SK-N-MC (cell line): Measurements from ENCODE around the gene SPTB.

Experiments
- DNase-seq: peaks from one replicate; pipeline ENCODE4 v3.0.0-alpha.2; 2011; ENCODE audit warnings: low read depth, low spot score
- H3K27ac ChIP-seq: fragments of 200-600 bp; sonication (generic); 2 replicates; pipeline ENCODE4 v1.5.1; 2016; ENCODE audit warnings: mixed run types
- H3K36me3 ChIP-seq: fragments of 200-600 bp; sonication (generic); 2 replicates; pipeline ENCODE4 v1.6.1; 2017; ENCODE audit warnings: antibody characterized with exemption, low read length, mixed read lengths; ENCODE audit not compliant: insufficient read depth
- H3K4me3 ChIP-seq: fragments of 200-600 bp; sonication (generic); 2 replicates; pipeline ENCODE4 v1.5.1; 2016
- H3K9ac ChIP-seq: fragments of 200-600 bp; sonication (generic); 2 replicates; pipeline ENCODE4 v1.8.0; 2017; ENCODE audit warnings: mixed run types, mixed read lengths; ENCODE audit not compliant: insufficient read length
- H3K9me3 ChIP-seq: fragments of 200-600 bp; sonication (generic); 2 replicates; pipeline ENCODE4 v1.6.1; 2017; ENCODE audit warnings: low read depth, mild to moderate bottlenecking, antibody characterized with exemption, low read length, moderate library complexity, mixed read lengths
- EZH2 ChIP-seq: fragments of 200-600 bp; sonication (generic); IDR thresholded peaks from one replicate; pipeline ENCODE4 v1.6.1; 2017; ENCODE audit warnings: antibody characterized with exemption
- FOXP2 ChIP-seq: optimal IDR thresholded peaks from 2 replicates; pipeline ENCODE3; 2011; ENCODE audit warnings: mild to moderate bottlenecking, moderate library complexity; ENCODE audit not compliant: insufficient read depth; ENCODE audit errors: extremely low read length, control extremely low read depth
- POLR2AphosphoS5 ChIP-seq: IDR thresholded peaks from 2 replicates; pipeline ENCODE4 v1.6.1; 2012; ENCODE audit warnings: mild to moderate bottlenecking, low read depth, low read length, borderline replicate concordance

Gene SPTB

DNA sequence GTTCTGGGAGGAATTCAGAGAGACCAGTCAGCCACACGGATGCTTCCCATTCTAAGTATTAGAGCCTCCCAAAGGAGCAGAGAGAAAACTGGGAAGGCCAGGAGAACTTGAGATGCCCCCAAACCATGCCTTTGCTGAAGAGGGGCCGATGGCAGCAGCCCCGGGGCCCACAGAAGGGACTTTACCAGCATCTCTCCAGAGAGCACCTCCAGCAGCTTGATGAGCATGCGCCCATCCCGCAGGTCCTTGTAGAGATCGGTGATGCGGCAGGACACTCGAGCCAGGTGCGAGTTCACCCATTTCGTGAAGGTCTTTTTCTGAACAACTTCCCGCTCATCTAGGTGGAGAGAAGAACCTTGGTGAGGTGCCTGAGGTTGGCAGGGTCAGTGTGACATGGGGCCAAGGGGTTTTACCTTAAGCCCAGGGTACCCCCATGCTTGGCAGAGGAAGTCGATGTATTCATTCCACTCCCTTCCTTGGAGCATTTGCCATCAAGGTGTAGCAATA is 74.9 kb downstream of the SPTB start:
- Histone ChIP-seq H3K4me3 (no peak overlapping the region), H3K9ac (no peak overlapping the region), H3K9me3 (no peaks in the 10 kb centered on the region), H3K27ac (no peak overlapping the region), H3K36me3 (no peaks in the 10 kb centered on the region)
- DNase-seq, result no peak
- TF ChIP-seq POLR2AphosphoS5, result no peak
- no peak for TF ChIP-seq EZH2
- TF ChIP-seq FOXP2, result no peak

- H3K27ac ChIP-seq, result no peak overlapping the region
- H3K9ac ChIP-seq, result no peak overlapping the region
- DNase-seq, result no peak
- TF ChIP-seq EZH2 (no peak), POLR2AphosphoS5 (no peak), FOXP2 (no peak)
- no peaks in the 10 kb centered on the region for H3K9me3 ChIP-seq
- H3K36me3 ChIP-seq, result no peaks in the 10 kb centered on the region
- H3K4me3 ChIP-seq, result no peak overlapping the region
Observed at GRCh38 chr14:64801800-64802199, 77.9 kb downstream of the SPTB start.

- Histone ChIP-seq H3K27ac (no peak overlapping the region), H3K36me3 (no peaks in the 10 kb centered on the region), H3K9me3 (no peaks in the 10 kb centered on the region), H3K9ac (no peak overlapping the region), H3K4me3 (no peak overlapping the region)
- no peak for DNase-seq
- TF ChIP-seq EZH2, result no peak
- no peak for TF ChIP-seq FOXP2
- TF ChIP-seq POLR2AphosphoS5, result no peak
Observed at GRCh38 chr14:64801046-64801445, 78.7 kb downstream of the SPTB start.

DNA sequence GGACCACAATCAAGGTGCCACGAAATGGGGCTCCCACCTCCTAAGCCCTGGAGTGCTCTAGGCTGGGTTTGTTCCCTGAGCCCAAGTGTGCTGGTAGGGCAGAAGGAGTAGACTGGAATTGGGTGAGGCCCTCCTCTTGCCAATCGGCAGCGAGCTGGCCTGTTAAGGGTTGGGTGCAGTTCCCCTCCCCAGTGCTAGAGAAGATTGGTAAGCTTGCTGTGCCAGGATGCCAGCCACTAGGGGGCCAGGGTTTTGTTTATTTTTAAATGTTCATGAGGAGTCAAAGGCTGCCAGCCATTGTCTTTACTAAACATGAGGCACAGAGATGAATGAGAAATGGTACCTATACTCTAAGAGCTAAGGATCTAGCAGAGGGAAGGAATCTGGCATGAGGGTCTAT is 79.7 kb downstream of the SPTB start:
- Histone ChIP-seq H3K36me3 (no peaks in the 10 kb centered on the region), H3K9ac (no peak overlapping the region), H3K27ac (no peak overlapping the region), H3K9me3 (no peaks in the 10 kb centered on the region), H3K4me3 (no peak overlapping the region)
- no peak for DNase-seq
- TF ChIP-seq EZH2 (no peak), FOXP2 (no peak), POLR2AphosphoS5 (no peak)

DNA sequence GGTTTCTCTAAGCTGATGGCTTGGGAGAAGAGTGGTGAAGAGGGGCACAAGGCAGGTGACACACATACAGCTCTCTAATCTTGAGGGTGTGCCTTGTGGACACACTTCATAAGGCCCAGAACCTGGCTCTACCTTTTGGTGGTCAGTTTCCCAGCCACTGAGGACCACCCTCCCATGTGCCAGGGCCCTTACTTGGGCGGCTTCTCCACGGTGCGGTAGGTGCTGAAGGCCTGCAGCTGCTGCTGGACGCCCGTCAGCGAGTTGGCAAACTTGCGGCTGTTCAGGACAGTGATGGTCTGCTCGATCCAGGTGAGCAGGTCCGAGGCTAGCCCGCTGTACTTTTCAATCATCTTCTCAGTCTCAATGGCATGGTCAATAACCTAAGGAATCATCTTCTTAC is 80.2 kb downstream of the SPTB start:
- TF ChIP-seq EZH2 (no peak), POLR2AphosphoS5 (no peak), FOXP2 (no peak)
- H3K27ac ChIP-seq, result no peak overlapping the region
- DNase-seq, result no peak
- H3K36me3 ChIP-seq, result no peaks in the 10 kb centered on the region
- H3K9ac ChIP-seq, result no peak overlapping the region
- H3K9me3 ChIP-seq, result no peaks in the 10 kb centered on the region
- no peak overlapping the region for H3K4me3 ChIP-seq

DNA sequence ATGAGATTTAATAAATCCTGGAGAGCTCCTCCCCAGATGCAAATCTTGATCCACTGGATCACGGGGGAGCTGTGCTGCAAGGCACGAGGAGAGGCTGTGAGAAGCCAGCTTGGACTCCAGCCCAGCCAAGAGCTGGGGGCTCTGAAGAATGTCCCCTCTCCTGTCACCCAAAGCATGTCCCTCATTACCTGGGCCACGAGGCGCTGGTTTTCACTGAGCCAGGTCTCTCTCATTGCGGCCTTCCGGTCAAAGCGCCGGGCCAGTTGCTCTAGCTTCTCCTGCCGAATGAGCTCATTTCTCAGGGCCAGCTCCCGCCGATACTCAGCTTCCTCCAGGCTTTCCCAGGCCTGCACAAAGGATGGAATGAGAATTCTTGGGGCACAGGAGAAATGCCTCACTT is 83.3 kb downstream of the SPTB start:
- H3K9me3 ChIP-seq, result no peaks in the 10 kb centered on the region
- H3K9ac ChIP-seq, result no peak overlapping the region
- no peak for DNase-seq
- no peaks in the 10 kb centered on the region for H3K36me3 ChIP-seq
- H3K27ac ChIP-seq, result no peak overlapping the region
- no peak overlapping the region for H3K4me3 ChIP-seq
- TF ChIP-seq EZH2 (no peak), FOXP2 (no peak), POLR2AphosphoS5 (no peak)

- Histone ChIP-seq H3K9me3 (no peaks in the 10 kb centered on the region), H3K9ac (no peak overlapping the region), H3K27ac (no peak overlapping the region), H3K4me3 (no peak overlapping the region), H3K36me3 (no peaks in the 10 kb centered on the region)
- no peak for DNase-seq
- TF ChIP-seq FOXP2 (no peak), EZH2 (no peak), POLR2AphosphoS5 (no peak)
Observed at GRCh38 chr14:64795921-64796320, 83.8 kb downstream of the SPTB start.

DNA sequence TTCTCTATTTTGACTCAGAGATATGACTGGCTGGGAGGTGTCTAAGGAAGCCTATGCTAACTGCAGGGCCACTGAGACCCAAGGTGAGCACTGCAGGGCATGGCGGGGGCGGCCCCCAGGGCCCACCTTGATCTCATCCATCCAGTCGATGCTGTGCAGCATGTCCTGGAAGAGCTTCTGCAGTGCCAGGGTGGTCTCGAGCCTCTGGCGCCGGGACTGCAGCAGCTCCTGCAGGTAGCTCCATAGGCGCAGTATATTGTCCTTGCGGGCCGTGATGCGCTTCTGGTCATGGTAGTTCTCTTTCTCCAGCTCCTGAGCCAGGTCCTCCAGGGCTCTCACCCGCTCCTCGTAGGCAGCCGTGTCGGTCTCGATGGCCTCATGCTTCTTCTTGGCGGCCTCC is 84.5 kb downstream of the SPTB start:
- H3K4me3 ChIP-seq, result no peak overlapping the region
- H3K36me3 ChIP-seq, result no peaks in the 10 kb centered on the region
- no peak overlapping the region for H3K27ac ChIP-seq
- DNase-seq, result no peak
- no peak overlapping the region for H3K9ac ChIP-seq
- TF ChIP-seq POLR2AphosphoS5 (no peak), FOXP2 (no peak), EZH2 (no peak)
- no peaks in the 10 kb centered on the region for H3K9me3 ChIP-seq

GRCh38 chr14:64792871-64793560 is 86.7 kb downstream of the SPTB start:
- DNase-seq, result no peak
- no peak overlapping the region for H3K9ac ChIP-seq
- TF ChIP-seq POLR2AphosphoS5 (no peak), FOXP2 (no peak), EZH2 (no peak)
- no peaks in the 10 kb centered on the region for H3K36me3 ChIP-seq
- no peak overlapping the region for H3K27ac ChIP-seq
- H3K4me3 ChIP-seq, result no peak overlapping the region
- H3K9me3 ChIP-seq, result no peaks in the 10 kb centered on the region
